Breast epithelium (tissue), 4 donors: ENCODE measurements around the gene SIVA1. TPM values are rescaled to one million over a fixed set of nuclear protein-coding genes. Genes with fewer than 3 reads are reported as not detected.
A peak's percentile ranks its signal among the peaks of the same experiment; 100 is the strongest.

Experiments used
- DNase-seq, 2 donors: peaks; one replicate each; pipeline ENCODE4 v3.0.0-alpha.2; 2019; ENCODE audit warnings: low spot score in 2 of 2
- H3K27ac ChIP-seq, 2 donors: fragments of 200-600 bp; sonication (generic) in 1 of 2; one replicate each; pipeline ENCODE4 v1.5.1; 2016 to 2019; ENCODE audit warnings: mild to moderate bottlenecking in 1 of 2
- H3K27me3 ChIP-seq, 2 donors: fragments of 200-600 bp; sonication (generic) in 1 of 2; one replicate each; pipeline versions ENCODE4 v1.5.1 to v1.6.0; 2017 to 2019; ENCODE audit warnings: control low read depth in 1 of 2, mild to moderate bottlenecking in 1 of 2
- H3K36me3 ChIP-seq: fragments of 200-600 bp; one replicate; pipeline ENCODE4 v1.5.1; 2019
- H3K4me1 ChIP-seq, 2 donors: fragments of 200-600 bp; sonication (generic); one replicate each; pipeline ENCODE4 v1.5.1; 2016 to 2019; ENCODE audit warnings: control low read depth in 1 of 2
- H3K4me3 ChIP-seq, 3 donors: fragments of 200-600 bp; sonication (generic); 1 replicate in 2 of 3; 2 replicates in 1 of 3; pipeline ENCODE4 v1.5.1; 2016 to 2019; ENCODE audit warnings: mild to moderate bottlenecking in 3 of 3, moderate library complexity in 2 of 3
- H3K9me3 ChIP-seq, 2 donors: fragments of 200-600 bp; sonication (generic) in 1 of 2; one replicate each; pipeline ENCODE4 v1.5.1; 2016 to 2019; ENCODE audit warnings: control low read depth in 1 of 2
- POLR2A ChIP-seq: fragments of 450-650 bp; IDR thresholded peaks from one replicate; pipeline ENCODE4 v1.6.1; 2016; ENCODE audit warnings: antibody characterized with exemption, mild to moderate bottlenecking, moderate library complexity
- POLR2AphosphoS5 ChIP-seq, 3 donors: sonication (generic); formaldehyde crosslinking; IDR thresholded peaks; one replicate each; pipeline ENCODE4 v1.6.1; 2017; ENCODE audit warnings: antibody characterized with exemption in 3 of 3
- intact Hi-C: fragments of 100-400 bp; cut with DNase I; formaldehyde crosslinking; loops from one replicate; pipeline ENCODE4 v1.15.1; 2023; ENCODE audit warnings: low total_unique reads
- total RNA-seq, 3 donors: library from RNA; depleted of rRNA; stranded (reverse); fragments of >200 nt; gene quantifications; one replicate each; pipeline ENCODE4 v1.1.0, GENCODE V29; 2016
- TF ChIP-seq, protein P1 (sequence below), 3 donors: fragments of 450-650 bp; IDR thresholded peaks; one replicate each; pipeline ENCODE4 v1.5.1; 2016 to 2017; ENCODE audit warnings: antibody characterized with exemption in 3 of 3, mild to moderate bottlenecking in 3 of 3, moderate library complexity in 3 of 3

The SIVA1 gene
- total RNA-seq, 3 donors from 2014 or later: 181 to 225 (median 223) TPM

- Histone ChIP-seq H3K36me3 (no peaks in the 10 kb centered on the region), H3K4me3 (no peak overlapping the region), H3K27me3 (no peaks in the 10 kb centered on the region), H3K9me3 (no peaks in the 10 kb centered on the region), H3K27ac (peak overlapping the region in 1 of 2 donors; percentile 75), H3K4me1 (no peaks in the 10 kb centered on the region)
- no peak for DNase-seq
- TF ChIP-seq, protein P1, sequence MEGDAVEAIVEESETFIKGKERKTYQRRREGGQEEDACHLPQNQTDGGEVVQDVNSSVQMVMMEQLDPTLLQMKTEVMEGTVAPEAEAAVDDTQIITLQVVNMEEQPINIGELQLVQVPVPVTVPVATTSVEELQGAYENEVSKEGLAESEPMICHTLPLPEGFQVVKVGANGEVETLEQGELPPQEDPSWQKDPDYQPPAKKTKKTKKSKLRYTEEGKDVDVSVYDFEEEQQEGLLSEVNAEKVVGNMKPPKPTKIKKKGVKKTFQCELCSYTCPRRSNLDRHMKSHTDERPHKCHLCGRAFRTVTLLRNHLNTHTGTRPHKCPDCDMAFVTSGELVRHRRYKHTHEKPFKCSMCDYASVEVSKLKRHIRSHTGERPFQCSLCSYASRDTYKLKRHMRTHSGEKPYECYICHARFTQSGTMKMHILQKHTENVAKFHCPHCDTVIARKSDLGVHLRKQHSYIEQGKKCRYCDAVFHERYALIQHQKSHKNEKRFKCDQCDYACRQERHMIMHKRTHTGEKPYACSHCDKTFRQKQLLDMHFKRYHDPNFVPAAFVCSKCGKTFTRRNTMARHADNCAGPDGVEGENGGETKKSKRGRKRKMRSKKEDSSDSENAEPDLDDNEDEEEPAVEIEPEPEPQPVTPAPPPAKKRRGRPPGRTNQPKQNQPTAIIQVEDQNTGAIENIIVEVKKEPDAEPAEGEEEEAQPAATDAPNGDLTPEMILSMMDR (IDR thresholded peaks at IDR 0.05): no peak
- no peak for TF ChIP-seq POLR2A
- TF ChIP-seq POLR2AphosphoS5 (IDR thresholded peaks at IDR 0.05): no peak
- intact Hi-C loops: no loop called here
Observed at GRCh38 chr14:104715871-104716270, 37.1 kb upstream of the SIVA1 start.

DNA sequence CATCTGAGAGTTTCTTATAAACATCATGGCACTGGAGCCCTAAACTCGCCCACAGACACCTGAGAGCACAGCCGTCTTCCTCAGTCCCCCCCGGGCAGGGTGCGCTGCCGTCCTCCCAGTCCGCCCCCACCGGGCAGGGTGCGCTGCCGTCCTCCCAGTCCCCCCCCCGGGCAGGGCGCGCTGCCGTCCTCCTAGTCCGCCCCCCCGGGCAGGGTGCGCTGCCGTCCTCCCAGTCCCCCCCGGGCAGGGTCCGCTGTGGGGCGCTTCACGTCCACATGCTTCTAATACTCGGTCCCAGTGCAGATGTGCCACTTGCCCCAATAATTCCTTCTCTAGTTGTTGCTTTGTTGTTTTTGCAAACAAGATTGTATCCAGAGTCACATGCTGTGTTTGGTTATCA lies 35.8 kb upstream of the SIVA1 start:
- no peak overlapping the region for H3K4me3 ChIP-seq
- intact Hi-C loops: no loop called here
- H3K27me3 ChIP-seq: no peaks in the 10 kb centered on the region
- H3K36me3 ChIP-seq: no peaks in the 10 kb centered on the region
- H3K9me3 ChIP-seq: no peaks in the 10 kb centered on the region
- H3K27ac ChIP-seq: no peak overlapping the region
- DNase-seq: no peak
- no peaks in the 10 kb centered on the region for H3K4me1 ChIP-seq
- TF ChIP-seq, protein P1 (IDR thresholded peaks at IDR 0.05): no peak
- no peak for TF ChIP-seq POLR2A

DNA sequence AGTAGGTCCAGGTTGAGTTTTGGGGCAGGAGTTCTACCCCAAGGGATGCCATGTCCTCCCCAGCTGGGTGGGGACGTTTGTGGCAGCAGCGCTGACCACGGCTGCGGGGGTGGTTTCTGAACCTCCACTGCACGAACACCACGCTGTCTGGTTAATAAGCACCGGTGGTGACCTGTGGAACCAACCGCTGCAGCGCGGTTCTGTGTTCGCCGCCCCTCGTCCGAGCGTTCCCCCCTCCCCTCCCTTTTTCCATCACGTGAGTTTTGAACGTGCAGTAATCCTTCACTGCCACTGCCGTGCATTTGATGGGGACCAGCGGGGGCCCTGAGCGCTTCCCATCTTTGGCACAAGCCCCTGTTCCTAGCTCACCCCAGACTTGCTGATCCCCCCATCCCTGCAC lies 35.3 kb upstream of the SIVA1 start:
- Histone ChIP-seq H3K9me3 (no peaks in the 10 kb centered on the region), H3K27ac (no peak overlapping the region), H3K27me3 (no peaks in the 10 kb centered on the region), H3K4me3 (no peak overlapping the region), H3K4me1 (no peaks in the 10 kb centered on the region), H3K36me3 (no peaks in the 10 kb centered on the region)
- no peak for TF ChIP-seq POLR2A
- no peak for TF ChIP-seq POLR2AphosphoS5 (IDR thresholded peaks at IDR 0.05)
- TF ChIP-seq, protein P1 (IDR thresholded peaks at IDR 0.05): no peak
- no peak for DNase-seq
- intact Hi-C loops: no loop called here

GRCh38 chr14:104718147-104718546 lies 34.8 kb upstream of the SIVA1 start:
- no peaks in the 10 kb centered on the region for H3K27me3 ChIP-seq
- intact Hi-C loops: no loop called here
- DNase-seq: no peak
- no peak overlapping the region for H3K27ac ChIP-seq
- no peak overlapping the region for H3K4me3 ChIP-seq
- H3K4me1 ChIP-seq: peaks cover 0 to 3% of the 10 kb centered on the region in 2 donors
- H3K36me3 ChIP-seq: no peaks in the 10 kb centered on the region
- TF ChIP-seq POLR2AphosphoS5 (IDR thresholded peaks at IDR 0.05): no peak
- no peak for TF ChIP-seq POLR2A
- TF ChIP-seq, protein P1 (IDR thresholded peaks at IDR 0.05): no peak
- H3K9me3 ChIP-seq: no peaks in the 10 kb centered on the region

GRCh38 chr14:104718871-104719270 lies 34.1 kb upstream of the SIVA1 start:
- DNase-seq: no peak
- peaks cover 2 to 8% of the 10 kb centered on the region in 2 donors for H3K4me1 ChIP-seq
- no peaks in the 10 kb centered on the region for H3K36me3 ChIP-seq
- intact Hi-C loops: no loop called here
- H3K27ac ChIP-seq: no peak overlapping the region
- no peak overlapping the region for H3K4me3 ChIP-seq
- H3K9me3 ChIP-seq: no peaks in the 10 kb centered on the region
- no peak for TF ChIP-seq POLR2AphosphoS5 (IDR thresholded peaks at IDR 0.05)
- TF ChIP-seq, protein P1 (IDR thresholded peaks at IDR 0.05): no peak
- no peak for TF ChIP-seq POLR2A
- H3K27me3 ChIP-seq: no peaks in the 10 kb centered on the region
